ENCODE measurements around the gene CCDC12.
A peak's percentile ranks its signal among the peaks of the same experiment; 100 is the strongest.

Gene CCDC12

DNA sequence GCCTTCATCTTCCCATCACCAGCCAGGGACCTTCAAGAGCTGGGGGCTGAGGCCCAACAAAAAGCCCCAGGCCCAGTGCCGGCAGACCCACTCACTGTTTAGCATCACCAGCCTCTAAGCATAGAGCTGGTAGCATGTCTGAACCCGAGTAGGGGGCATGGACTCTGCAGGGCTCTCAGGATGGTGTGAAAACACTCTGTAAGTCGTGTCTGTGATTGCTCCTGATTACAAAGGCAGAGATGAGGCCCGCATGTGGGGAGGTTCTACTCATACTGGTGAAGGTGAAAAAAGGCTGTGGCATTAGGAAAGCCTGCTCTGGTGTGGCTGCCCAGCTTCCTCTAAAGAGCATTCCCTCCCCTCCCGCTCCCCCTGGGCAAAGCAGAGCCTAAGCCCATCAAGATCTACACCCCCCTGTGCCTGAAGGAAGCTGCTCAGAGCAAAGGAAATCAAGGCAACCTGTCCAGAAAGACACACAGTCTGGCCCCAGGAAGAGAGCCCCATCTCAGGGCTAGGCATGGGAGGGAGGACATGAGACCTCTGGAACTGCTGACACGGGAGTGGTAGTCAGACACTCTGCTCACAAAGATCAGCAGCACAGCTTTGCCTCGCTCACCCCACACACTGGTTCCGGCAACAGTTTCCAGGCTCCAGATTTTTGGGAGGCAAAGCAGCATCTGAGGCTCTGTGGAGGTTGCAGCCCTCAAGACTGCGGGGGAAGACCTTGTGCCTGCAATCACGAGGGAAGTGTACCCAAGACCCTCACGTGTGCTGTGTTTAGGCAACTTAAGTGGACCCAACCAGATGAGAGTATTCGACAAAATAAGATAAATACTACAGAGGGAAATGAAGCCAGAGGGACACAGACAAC is 36.7 kb downstream of the CCDC12 start:
- DNase-seq, result no peak

- no peak for DNase-seq
These were observed 38.4 kb downstream of the CCDC12 start for GRCh38 chr3:46938118-46938517.

GRCh38 chr3:46936733-46937250 is 39.8 kb downstream of the CCDC12 start:
- no peak for DNase-seq

DNA sequence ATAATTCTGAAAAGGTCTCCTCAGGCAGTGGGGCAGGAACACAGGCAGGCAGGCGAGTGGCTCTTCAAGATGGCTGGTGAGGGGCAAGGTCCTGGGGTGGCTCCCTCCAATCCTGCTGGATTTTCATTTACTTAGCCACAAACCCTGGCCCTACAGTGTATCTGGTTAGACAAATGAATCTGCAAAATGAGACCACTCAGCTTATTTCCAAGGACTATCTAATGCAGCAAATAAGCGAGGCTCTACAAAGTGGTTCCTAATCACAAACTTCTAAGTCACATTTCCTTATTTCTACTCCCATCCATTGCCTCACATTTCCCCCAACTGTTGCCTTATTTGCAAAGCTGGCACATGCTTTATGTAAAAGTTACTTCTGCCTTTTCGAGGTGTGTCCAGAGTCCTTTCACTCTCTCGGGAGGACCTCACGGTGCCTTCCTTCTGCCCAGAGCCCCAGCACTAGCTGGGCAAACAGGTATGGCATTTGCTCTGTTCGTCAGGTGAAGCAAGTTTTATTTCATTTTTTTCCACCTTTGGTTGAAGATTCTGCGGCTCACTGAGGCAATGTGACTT is 40.5 kb downstream of the CCDC12 start:
- DNase-seq, result no peak

GRCh38 chr3:46935168-46935858 is 41.2 kb downstream of the CCDC12 start:
- peak in 18 of 51 donors; percentile 6 to 79 (median 32) for DNase-seq

DNA sequence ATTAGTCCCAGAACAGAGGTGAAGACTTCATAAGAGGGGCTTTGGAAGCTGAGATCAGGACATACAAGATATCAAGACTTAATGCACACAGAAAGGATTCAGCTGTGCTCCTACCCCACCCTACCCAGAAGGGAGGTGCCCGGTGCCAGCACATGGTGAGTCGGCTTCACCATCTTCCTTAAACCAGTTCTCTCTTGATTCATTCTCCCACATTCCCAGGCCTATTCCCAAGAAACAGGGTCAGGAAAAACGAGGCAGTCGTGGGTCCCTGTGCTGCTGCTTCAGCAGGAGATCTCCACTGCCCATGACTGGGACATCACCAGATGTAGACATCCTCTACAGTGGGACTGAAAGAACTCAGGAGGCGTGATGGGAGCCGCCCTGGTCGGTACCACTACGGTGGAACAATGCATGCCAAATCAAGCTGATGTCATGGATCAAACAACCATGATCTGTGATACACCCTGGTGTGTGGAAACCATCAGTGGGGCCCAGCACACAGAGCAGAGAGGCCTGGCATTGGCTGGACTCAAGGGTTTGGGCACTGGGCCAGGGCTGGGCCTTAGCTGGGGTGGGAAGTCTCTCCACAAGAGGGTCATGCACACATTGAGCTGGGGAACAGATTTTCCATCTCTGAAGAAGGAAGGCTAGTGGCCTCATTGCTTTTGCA is 41.9 kb downstream of the CCDC12 start:
- peak in 6 of 51 donors; percentile 6 to 32 (median 12) for DNase-seq

DNA sequence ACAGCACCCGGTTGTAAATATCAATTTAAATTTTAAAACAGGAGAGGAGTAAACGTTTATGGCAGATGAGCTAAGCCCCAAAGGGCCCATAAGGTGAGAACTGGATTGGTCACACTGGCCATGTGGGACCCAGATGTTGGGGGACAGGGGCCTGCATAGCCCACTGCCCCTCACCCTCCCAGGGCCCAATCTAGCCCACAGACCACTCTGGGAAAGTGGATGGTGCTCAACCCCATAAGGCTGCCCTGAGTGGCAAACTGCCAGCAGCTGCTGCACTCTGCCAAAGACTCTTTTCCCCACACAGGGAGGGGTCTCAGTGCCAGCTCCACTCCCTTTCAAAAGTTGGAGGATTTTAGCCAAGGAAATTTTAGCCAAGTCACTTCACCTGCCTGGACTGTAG is 42.5 kb downstream of the CCDC12 start:
- DNase-seq, result peak in 2 of 51 donors; percentile 13 to 35

GRCh38 chr3:46933261-46933660 is 43.3 kb downstream of the CCDC12 start:
- DNase-seq, result no peak

- no peak for DNase-seq
These were observed 43.9 kb downstream of the CCDC12 start for GRCh38 chr3:46932455-46933225.

GRCh38 chr3:46931631-46932331 is 44.8 kb downstream of the CCDC12 start:
- peak in 3 of 51 donors; percentile 18 to 33 (median 19) for DNase-seq

- DNase-seq, result peak in 1 of 51 donors; percentile 53
These were observed 45.6 kb downstream of the CCDC12 start for GRCh38 chr3:46930945-46931403.

DNA sequence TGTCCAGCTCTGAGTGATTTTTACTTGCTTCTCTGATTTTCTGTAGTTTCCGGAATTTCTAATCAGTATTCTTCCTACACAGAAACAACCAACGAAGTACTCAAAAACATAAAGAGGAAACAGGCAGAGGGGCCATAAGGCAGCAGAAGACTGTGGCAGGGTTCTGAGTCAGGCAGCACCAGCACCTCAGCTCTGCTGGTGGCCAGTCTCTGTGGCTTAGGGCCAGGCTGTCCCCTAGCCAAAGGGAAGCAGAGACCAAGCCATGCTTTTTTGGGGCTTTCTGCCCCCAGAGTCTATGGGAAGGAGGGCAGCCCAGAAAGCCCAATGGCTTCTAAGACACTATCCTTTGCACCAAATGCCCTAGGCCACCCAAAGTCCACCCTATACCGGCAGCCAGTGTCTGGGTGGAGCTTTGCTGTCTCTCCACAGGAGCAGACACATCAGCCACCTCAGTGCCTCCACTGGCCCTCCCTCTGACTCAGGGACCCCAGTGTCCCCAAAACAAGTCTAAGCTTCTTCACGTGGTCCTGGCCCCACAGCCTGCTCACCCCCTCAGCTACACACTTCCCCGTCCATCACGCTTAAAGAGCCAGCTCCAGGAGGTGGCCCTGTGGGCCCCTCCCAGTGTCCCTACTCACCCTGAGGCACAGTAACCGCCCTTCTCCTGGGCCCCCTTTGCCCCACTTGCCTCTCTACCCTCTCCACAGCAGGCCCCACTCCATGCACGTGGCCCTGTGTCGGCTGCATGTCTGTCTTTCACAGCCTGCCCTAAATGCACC is 46.2 kb downstream of the CCDC12 start:
- DNase-seq, result peak in 3 of 51 donors; percentile 19 to 33 (median 21)

GRCh38 chr3:46929324-46929723 is 47.2 kb downstream of the CCDC12 start:
- no peak for DNase-seq

DNA sequence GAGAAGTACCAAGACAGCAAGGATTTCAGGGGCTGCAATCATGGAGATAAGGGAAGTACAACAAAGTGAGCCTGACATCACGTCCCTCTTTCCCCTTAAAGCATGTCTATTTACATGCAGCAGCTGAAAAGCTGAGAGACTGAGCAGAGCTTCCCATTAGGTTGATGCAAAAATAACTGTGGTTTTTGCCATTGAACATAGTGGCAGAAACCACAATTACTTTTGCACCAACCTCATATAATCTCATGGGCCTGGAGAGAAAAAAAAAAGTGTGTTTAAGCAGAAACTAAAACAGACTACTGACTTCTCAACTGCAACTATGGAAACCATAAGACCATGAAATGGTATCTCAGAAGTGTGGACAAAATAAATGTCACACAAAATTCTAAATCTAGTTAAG is 48.3 kb downstream of the CCDC12 start:
- no peak for DNase-seq

DNA sequence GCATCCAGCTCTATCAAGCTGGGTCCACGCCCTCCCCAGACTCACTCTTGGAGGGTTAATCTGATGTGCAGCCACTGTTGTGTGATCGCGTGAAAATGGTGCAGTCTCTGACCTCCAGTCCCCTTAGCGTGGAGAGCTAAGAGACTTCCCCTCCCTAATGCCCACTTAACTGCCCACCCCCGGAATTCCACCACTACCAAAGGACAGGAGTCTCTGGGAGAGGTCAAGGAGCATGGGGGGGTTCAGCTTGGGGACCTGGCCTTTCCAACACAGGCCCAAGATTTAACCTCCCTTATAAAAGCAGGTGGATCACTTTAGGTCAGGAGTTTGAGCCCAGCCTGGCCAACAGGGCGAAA is 48.8 kb downstream of the CCDC12 start:
- no peak for DNase-seq

DNA sequence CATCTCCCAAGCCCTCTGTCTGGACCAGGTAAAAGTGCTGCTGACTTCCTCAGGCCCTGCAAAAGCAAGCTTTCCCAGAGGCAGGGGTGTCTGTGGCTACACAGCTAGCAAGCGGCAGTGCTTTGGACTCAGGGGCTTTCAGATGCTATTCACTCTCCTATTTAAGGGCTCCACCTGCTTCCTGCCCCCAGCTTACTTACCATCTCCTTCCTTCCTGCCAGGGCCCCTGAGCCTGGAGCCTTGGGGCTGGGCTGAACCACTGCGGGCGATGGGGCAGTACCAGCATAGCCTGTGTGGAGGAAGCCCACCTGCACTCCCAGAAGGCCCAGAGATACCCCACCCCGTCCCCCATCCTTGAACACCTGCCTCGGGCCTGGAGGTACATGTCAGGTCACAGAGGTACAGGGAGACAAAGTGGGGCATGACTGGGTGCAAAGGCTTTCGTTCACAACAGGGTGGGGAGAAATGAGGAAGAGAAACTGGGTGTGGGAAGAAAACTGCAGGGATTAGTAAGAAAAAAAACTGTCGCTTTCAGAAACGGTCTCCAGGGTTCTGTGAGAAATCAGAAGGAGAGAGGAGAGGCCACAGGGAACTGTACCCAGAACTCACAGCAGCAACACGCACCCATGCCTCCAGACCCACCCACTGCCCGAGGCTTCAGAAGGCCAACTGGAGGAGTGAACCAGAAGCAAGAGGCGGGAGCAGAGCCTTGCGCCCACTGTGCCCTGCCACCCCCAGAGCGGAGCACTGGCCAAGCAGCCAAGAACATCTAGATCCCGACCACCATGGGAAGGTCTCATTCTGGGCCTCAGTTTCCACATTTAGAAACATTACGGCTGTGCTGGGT is 49.5 kb downstream of the CCDC12 start:
- DNase-seq, result peak in 1 of 51 donors; percentile 15

DNA sequence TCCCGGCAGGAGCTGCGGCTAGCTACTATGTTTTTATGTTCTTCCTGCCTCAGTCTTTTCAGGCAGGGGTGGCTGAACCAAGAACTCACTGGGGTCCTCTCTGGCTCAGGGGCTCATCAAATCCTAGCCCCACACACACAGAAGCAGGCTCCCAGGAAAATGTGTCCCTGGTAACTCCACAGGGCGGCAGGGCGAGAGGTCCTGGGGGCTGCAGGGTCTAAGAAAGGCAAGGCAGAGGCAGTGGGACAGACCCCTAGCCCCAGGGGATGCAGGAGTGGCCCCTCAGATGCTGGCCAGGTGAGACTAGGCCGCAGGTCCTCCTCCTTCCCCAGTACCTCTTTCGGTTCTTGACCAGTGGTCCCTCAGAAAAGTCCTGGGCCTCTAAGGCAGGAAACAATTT is 50.1 kb downstream of the CCDC12 start:
- DNase-seq, result no peak

DNA sequence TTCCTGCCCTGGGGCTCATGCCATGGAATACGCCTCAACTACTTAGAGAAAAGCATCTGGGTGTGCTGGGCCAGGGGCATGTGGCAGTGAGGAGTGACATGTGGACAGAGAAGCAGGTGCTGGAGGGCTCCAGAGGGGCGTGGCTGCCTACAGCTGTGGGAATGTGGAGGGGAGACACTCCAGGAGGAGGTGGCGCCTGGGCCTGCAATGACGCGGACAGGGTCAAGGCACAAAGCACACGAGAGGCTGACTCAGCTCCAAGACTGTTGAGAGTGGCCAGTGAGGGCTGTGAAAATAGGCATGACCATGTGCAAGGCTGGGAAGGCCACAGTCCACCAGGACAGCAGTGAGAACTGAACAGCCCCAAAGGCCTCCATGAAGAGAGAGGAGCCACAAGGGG is 50.5 kb downstream of the CCDC12 start:
- no peak for DNase-seq

All from hypothalamus (tissue), 51 donors.